A673 (cell line): ENCODE results near the gene MDN1. TPM values are rescaled to one million over a fixed set of nuclear protein-coding genes. Genes with fewer than 3 reads are reported as not detected.

Source experiments
- BruUV-seq: library from RNA; stranded (reverse); fragments of 400-500 nt; replicated peaks from 2 replicates; lab custom pipeline; 2021; lab: Mats Ljungman, UMichigan
- CTCF ChIA-PET: fragments of 300-600 bp; sonication (Branson Sonifier 250); formaldehyde crosslinking; loops from one replicate; lab custom pipeline; 2022; ENCODE audit warnings: antibody characterized with exemption; lab: Charles Lee
- POLR2A ChIA-PET: fragments of 300-600 bp; sonication (Branson Sonifier 250); formaldehyde crosslinking; loops from one replicate; lab custom pipeline; 2022; ENCODE audit warnings: antibody characterized with exemption; ENCODE audit not compliant: low non-redundant PET; lab: Charles Lee
- DNase-seq: peaks from one replicate; pipeline ENCODE4 v3.0.0-alpha.2; 2015; ENCODE audit warnings: low spot score
- H3K27ac ChIP-seq: fragments of 200-600 bp; sonication (generic); 2 replicates; pipeline ENCODE4 v1.5.1; 2016; ENCODE audit warnings: mixed run types, low read depth, mild to moderate bottlenecking, mixed read lengths, antibody characterized with exemption, low read length; ENCODE audit not compliant: poor library complexity, severe bottlenecking
- H3K27me3 ChIP-seq: fragments of 200-600 bp; sonication (generic); replicated peaks from 2 replicates; pipeline ENCODE4 v1.6.1; 2017; ENCODE audit warnings: mixed run types, low read depth, mild to moderate bottlenecking, mixed read lengths, antibody characterized with exemption, low read length; ENCODE audit not compliant: insufficient read depth, poor library complexity
- H3K36me3 ChIP-seq: fragments of 200-600 bp; sonication (generic); 2 replicates; pipeline ENCODE4 v1.6.1; 2016; ENCODE audit warnings: mixed run types, mild to moderate bottlenecking, mixed read lengths, antibody characterized with exemption, low read length; ENCODE audit not compliant: insufficient read depth, poor library complexity, severe bottlenecking
- H3K4me1 ChIP-seq: fragments of 200-600 bp; sonication (generic); 2 replicates; pipeline ENCODE4 v1.6.1; 2017; ENCODE audit warnings: mixed run types, mild to moderate bottlenecking, mixed read lengths, antibody characterized with exemption, low read length; ENCODE audit not compliant: insufficient read depth, poor library complexity, severe bottlenecking
- H3K4me3 ChIP-seq: fragments of 200-600 bp; sonication (generic); 2 replicates; pipeline ENCODE4 v1.5.1; 2016; ENCODE audit warnings: low read depth, mixed run types, mild to moderate bottlenecking, mixed read lengths, low read length; ENCODE audit not compliant: poor library complexity, severe bottlenecking
- H3K9me3 ChIP-seq: fragments of 200-600 bp; sonication (generic); 2 replicates; pipeline ENCODE4 v1.6.1; 2016; ENCODE audit warnings: mixed run types, low read depth, mild to moderate bottlenecking, mixed read lengths, antibody characterized with exemption, low read length; ENCODE audit not compliant: poor library complexity, severe bottlenecking
- EZH2 ChIP-seq: fragments of 200-600 bp; sonication (generic); IDR thresholded peaks from 2 replicates; pipeline ENCODE4 v1.6.1; 2017; ENCODE audit warnings: borderline replicate concordance, low read depth, mild to moderate bottlenecking, mixed read lengths, antibody characterized with exemption, low read length; ENCODE audit not compliant: poor library complexity, severe bottlenecking
- intact Hi-C: fragments of 100-400 bp; cut with micrococcal nuclease; formaldehyde crosslinking; loops from one replicate; pipeline ENCODE4 v1.10.0; 2022; ENCODE audit not compliant: unreplicated experiment
- total RNA-seq: library from RNA; stranded (reverse); gene quantifications from 2 replicates; pipeline ENCODE4 v1.2.3, GENCODE V29; 2021
- TF ChIP-seq, protein P1 (sequence below): fragments of 300-800, 200-600 bp; sonication (generic); conservative IDR thresholded peaks from 2 replicates; pipeline ENCODE4 v1.5.1; 2017; ENCODE audit warnings: low read depth, mild to moderate bottlenecking, antibody characterized with exemption, low read length, moderate library complexity, mixed read lengths

MDN1 gene
- total RNA-seq, 1 experiment from 2014 or later = 64.4 TPM

DNA sequence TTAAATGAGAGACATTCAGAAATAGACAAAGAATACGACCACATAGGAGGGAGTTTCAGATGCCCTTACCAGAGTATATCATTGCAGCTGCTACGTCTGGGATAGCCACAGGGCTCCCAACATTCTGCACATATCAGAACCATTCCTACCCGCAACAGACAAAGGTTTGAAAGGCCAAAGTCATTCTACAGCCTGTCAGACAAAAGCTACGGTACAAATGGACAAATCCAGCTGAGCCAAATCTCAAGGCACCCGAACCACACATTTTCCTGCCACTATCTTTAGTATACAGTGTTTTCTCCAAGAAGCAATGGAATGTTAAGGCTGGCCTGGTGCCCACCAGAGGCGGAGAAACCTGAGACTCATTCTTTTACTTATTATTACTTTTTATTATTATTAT is 150.6 kb downstream of the MDN1 start:
- peaks cover 30% of the 10 kb centered on the region for H3K4me1 ChIP-seq
- TF ChIP-seq, protein P1, sequence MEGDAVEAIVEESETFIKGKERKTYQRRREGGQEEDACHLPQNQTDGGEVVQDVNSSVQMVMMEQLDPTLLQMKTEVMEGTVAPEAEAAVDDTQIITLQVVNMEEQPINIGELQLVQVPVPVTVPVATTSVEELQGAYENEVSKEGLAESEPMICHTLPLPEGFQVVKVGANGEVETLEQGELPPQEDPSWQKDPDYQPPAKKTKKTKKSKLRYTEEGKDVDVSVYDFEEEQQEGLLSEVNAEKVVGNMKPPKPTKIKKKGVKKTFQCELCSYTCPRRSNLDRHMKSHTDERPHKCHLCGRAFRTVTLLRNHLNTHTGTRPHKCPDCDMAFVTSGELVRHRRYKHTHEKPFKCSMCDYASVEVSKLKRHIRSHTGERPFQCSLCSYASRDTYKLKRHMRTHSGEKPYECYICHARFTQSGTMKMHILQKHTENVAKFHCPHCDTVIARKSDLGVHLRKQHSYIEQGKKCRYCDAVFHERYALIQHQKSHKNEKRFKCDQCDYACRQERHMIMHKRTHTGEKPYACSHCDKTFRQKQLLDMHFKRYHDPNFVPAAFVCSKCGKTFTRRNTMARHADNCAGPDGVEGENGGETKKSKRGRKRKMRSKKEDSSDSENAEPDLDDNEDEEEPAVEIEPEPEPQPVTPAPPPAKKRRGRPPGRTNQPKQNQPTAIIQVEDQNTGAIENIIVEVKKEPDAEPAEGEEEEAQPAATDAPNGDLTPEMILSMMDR = no peak
- TF ChIP-seq EZH2 = no peak
- ChIA-PET CTCF (no interaction called here), POLR2A (interaction anchor here (0.6 kb wide), 1 partner anchor 112 kb away, joined by 3 read pairs; no protein-coding TSS in a partner anchor)
- H3K27ac ChIP-seq = peak overlapping the region; percentile 64
- no peak overlapping the region for H3K4me3 ChIP-seq
- H3K36me3 ChIP-seq = peaks cover 53% of the 10 kb centered on the region
- intact Hi-C loops = no loop called here
- no peaks in the 10 kb centered on the region for H3K27me3 ChIP-seq
- peak; percentile 27 for DNase-seq
- BruUV-seq = no TSS peak
- H3K9me3 ChIP-seq = no peaks in the 10 kb centered on the region

DNA sequence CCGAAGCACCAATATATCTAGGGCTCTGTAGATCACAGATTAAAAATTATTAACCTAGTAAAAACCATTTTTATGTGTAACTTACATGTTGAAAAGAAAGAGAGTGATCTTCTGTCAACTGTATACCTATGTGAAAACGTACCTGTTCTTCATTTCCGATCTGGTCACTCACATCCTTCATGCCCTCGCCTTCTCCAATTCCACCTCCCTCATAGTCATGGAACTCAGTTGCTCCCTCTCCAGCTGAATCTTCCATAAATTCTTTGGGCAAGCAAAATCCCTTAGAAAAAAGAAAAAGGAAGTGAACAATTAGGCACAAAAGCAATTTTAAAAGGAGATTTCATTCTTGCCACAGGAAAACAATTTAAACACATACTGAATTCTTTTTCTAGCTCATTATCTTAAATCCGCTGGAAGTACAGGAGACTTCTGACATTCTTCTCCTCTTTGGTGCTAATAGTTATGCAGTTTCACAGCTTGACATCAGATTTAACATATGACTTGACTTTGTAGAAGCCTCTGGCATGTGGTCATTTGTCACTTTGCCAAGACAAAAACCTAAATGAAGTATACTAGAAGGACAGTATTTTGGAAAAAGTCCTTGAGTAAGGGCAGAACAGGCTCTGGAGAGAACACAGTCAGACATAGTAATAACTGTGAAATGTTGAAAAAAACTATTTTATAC is 151.6 kb downstream of the MDN1 start:
- Histone ChIP-seq H3K27ac (peak overlapping the region; percentile 64), H3K36me3 (peaks cover 55% of the 10 kb centered on the region), H3K27me3 (no peaks in the 10 kb centered on the region), H3K4me3 (no peak overlapping the region), H3K9me3 (no peaks in the 10 kb centered on the region), H3K4me1 (peaks cover 30% of the 10 kb centered on the region)
- ChIA-PET CTCF (interaction anchor here (0.7 kb wide), 1 partner anchor 236 kb away, joined by 3 read pairs; no protein-coding TSS in a partner anchor), POLR2A (interaction anchor here (0.8 kb wide), 1 partner anchor 257 kb away, joined by 3 read pairs; no protein-coding TSS in a partner anchor)
- intact Hi-C loops = loop anchor here (1.0 kb wide), 1 partner anchor 21 kb away; no protein-coding TSS in a partner anchor
- no TSS peak for BruUV-seq
- DNase-seq = peak; percentile 93
- TF ChIP-seq, protein P1 = no peak
- TF ChIP-seq EZH2 = no peak

DNA sequence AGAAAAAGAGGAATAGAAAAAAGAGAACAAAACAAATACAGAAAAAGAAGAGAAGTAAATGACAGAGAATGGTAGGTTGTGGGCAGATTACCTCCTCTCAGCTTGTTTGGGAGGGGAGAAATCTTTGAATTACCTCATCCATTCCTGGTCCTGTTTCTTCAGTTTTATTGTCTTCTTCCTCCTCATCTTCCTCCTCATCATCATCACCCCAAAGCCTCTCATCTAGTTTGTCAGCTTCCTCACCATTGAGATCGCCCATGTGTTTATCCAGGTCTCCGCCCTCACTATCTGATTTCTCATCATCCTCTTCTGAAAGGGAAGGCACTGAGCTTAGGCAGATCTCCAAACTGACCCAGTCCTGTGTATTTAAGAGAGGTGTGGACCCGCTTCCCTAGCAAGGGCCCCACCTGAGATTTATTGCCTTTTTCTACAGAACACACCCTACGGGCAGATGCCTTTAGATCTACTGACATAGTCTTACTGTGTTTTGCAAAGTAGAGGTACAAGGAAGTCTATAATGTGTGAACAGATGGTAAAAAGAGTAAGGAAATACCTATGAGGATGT is 156.9 kb downstream of the MDN1 start:
- POLR2A ChIA-PET = no interaction called here
- no TSS peak for BruUV-seq
- no peak overlapping the region for H3K4me3 ChIP-seq
- H3K9me3 ChIP-seq = no peaks in the 10 kb centered on the region
- CTCF ChIA-PET = no interaction called here
- H3K4me1 ChIP-seq = peaks cover 9% of the 10 kb centered on the region
- no peaks in the 10 kb centered on the region for H3K27me3 ChIP-seq
- no peak for DNase-seq
- TF ChIP-seq, protein P1 = no peak
- TF ChIP-seq EZH2 = no peak
- peaks cover 71% of the 10 kb centered on the region for H3K36me3 ChIP-seq
- no peak overlapping the region for H3K27ac ChIP-seq
- intact Hi-C loops = no loop called here
